Hippocampal formation (tissue), 2 donors: ENCODE data around the gene P2RX3.

Experiments
- DNase-seq, 2 donors: peaks; one replicate each; lab custom pipeline; 2025; lab: John Stamatoyannopoulos, UW

The P2RX3 gene

DNA sequence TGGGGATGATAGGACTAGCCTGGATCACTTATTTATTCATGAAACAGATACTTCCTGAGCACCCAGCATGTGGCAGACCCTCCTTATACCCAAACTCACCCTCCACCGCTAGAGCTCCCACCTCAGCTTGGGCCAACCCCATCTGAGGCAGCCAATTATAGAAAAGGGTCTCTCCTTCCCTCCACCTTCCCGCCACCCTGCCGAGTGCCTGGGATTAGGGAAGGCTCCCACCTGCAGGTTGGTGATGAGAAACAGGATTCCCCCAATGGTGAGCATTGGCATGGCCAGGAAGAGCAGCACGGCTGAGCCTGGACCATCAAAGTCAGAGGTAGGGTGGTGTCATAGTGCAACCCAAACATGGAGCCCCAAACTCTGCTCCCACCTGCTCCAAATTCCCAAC is 82.9 kb downstream of the P2RX3 start:
- no peak for DNase-seq

- DNase-seq: no peak
These were observed 83.7 kb downstream of the P2RX3 start for GRCh38 chr11:57421805-57422204.
